Psoas muscle (tissue), 8 donors: ENCODE data around the gene MYCBP2. TPM values are rescaled to one million over a fixed set of nuclear protein-coding genes. Genes with fewer than 3 reads are reported as not detected.

ENCODE experiments used
- ATAC-seq, 4 donors: fragments of 200-7000 bp; cut with Tn5 transposase; one replicate each; pipeline ENCODE4 v1.9.1; 2020; ENCODE audit warnings: moderate library complexity in 3 of 4, mild to moderate bottlenecking in 2 of 4
- DNase-seq, 2 donors: peaks; one replicate each; pipeline ENCODE4 v3.0.0-alpha.2; 2020
- H3K27ac ChIP-seq: fragments of 200-600 bp; one replicate; pipeline ENCODE4 v1.8.0; 2022
- H3K27me3 ChIP-seq, 3 donors: fragments of 200-600 bp in 1 of 3; one replicate each; pipeline versions ENCODE4 v1.6.1 to v1.8.0; 2013 to 2022; ENCODE audit warnings: low read length in 2 of 3, mild to moderate bottlenecking in 2 of 3, moderate library complexity in 1 of 3; ENCODE audit not compliant: insufficient read depth in 3 of 3
- H3K36me3 ChIP-seq, 2 donors: fragments of 200-600 bp in 1 of 2; one replicate each; pipeline versions ENCODE4 v1.6.1 to v1.8.0; 2013 to 2022; ENCODE audit warnings: low read depth in 1 of 2, mild to moderate bottlenecking in 1 of 2, moderate library complexity in 1 of 2; ENCODE audit not compliant: insufficient read depth in 1 of 2
- H3K4me1 ChIP-seq: fragments of 200-600 bp; one replicate; pipeline ENCODE4 v1.8.0; 2022
- H3K4me3 ChIP-seq: fragments of 200-600 bp; one replicate; pipeline ENCODE4 v1.8.0; 2022; ENCODE audit warnings: mild to moderate bottlenecking
- H3K9me3 ChIP-seq: fragments of 200-600 bp; one replicate; pipeline ENCODE4 v1.8.0; 2022
- CTCF ChIP-seq: fragments of 200-600 bp; IDR thresholded peaks from one replicate; pipeline ENCODE4 v1.8.0; 2022; ENCODE audit warnings: antibody characterized with exemption
- WGBS, 3 donors: extraction: QIAGEN DNeasy Blood & Tissue Kit; methylation state at CpG; one replicate each; pipeline versions ENCODE4 v1.1.6 to v1.1.7; 2013; 5-methylcytosine and 5-hydroxymethylcytosine counted together
- intact Hi-C, 2 donors: fragments of 100-400 bp; cut with DNase I; formaldehyde crosslinking; loops; one replicate each; pipeline versions ENCODE4 v1.11.0 to v1.14.2; 2022
- polyA plus RNA-seq, 3 donors: library from polyadenylated mRNA; stranded (reverse); fragments of 200-250 nt; gene quantifications; one replicate each; pipeline ENCODE4 v1.2.3, GENCODE V29; 2013
- total RNA-seq, 4 donors: library from RNA; stranded (reverse); fragmentation: NEBNext Ultra II Directional in 2 of 4; extraction: Animal tissue kit (Norgen Biotek cat#: 25700) in 2 of 4; gene quantifications; one replicate each; pipeline versions ENCODE4 v1.2.1 to v1.2.4, GENCODE V29; 2021 to 2023
- donor health status: healthy with polysubstance abuse.
- donor health status: DM: no; HTN: no; CAD: no; lungs with moderate emphysema.
- donor health status: Bipolar disorder and iron deficiency.
- donor health status: healthy.
- donor health status: DM: yes; HTN: yes; CAD: no.
- donor health status: DM: no; HTN: no; CAD: no.
- donor health status: DM: no; HTN: no; CAD: no.
- donor health status: DM: yes; HTN: yes; CAD: no.

The MYCBP2 gene
- total and polyA plus RNA-seq, 7 donors: 10.8 to 49.5 (median 35.5) TPM

GRCh38 chr13:77300176-77301037 is 26.5 kb downstream of the MYCBP2 start:
- no peaks in the 10 kb centered on the region for H3K27me3 ChIP-seq
- ATAC-seq (no peak), DNase-seq (no peak)
- intact Hi-C loops: no loop called here
- WGBS, 3 donors: 86 to 91% (median 90%) methylated on average over 5 of the region's 5 CpGs
- no peak for TF ChIP-seq CTCF
- peaks cover 17% of the 10 kb centered on the region for H3K4me1 ChIP-seq
- no peak overlapping the region for H3K27ac ChIP-seq
- H3K36me3 ChIP-seq: peaks cover 0 to 6% of the 10 kb centered on the region in 2 donors
- H3K9me3 ChIP-seq: no peaks in the 10 kb centered on the region
- no peak overlapping the region for H3K4me3 ChIP-seq

- no peak for TF ChIP-seq CTCF
- 66 to 75% (median 70%) methylated on average over 1 of the region's 1 CpG for WGBS, 3 donors
- Histone ChIP-seq H3K27me3 (no peaks in the 10 kb centered on the region), H3K9me3 (no peaks in the 10 kb centered on the region), H3K36me3 (peaks cover 0 to 14% of the 10 kb centered on the region in 2 donors), H3K27ac (no peak overlapping the region), H3K4me1 (peaks cover 10% of the 10 kb centered on the region), H3K4me3 (no peak overlapping the region)
- intact Hi-C loops: no loop called here
- ATAC-seq (no peak), DNase-seq (no peak)
Measured at GRCh38 chr13:77299587-77299986, 27.3 kb downstream of the MYCBP2 start.

- no peak for TF ChIP-seq CTCF
- WGBS, 3 donors: 84 to 88% (median 88%) methylated on average over 3 of the region's 3 CpGs
- intact Hi-C loops: no loop called here
- Histone ChIP-seq H3K27ac (no peak overlapping the region), H3K4me3 (no peak overlapping the region), H3K27me3 (no peaks in the 10 kb centered on the region), H3K4me1 (peaks cover 10% of the 10 kb centered on the region), H3K9me3 (no peaks in the 10 kb centered on the region), H3K36me3 (peaks cover 0 to 23% of the 10 kb centered on the region in 2 donors)
- ATAC-seq (no peak), DNase-seq (no peak)
Measured at GRCh38 chr13:77298426-77298825, 28.5 kb downstream of the MYCBP2 start.

GRCh38 chr13:77291774-77292173 is 35.1 kb downstream of the MYCBP2 start:
- H3K9me3 ChIP-seq: peaks cover 12% of the 10 kb centered on the region
- H3K27ac ChIP-seq: no peak overlapping the region
- ATAC-seq (no peak), DNase-seq (no peak)
- no peak for TF ChIP-seq CTCF
- intact Hi-C loops: no loop called here
- WGBS, 3 donors: 61 to 70% (median 64%) methylated on average over 4 of the region's 4 CpGs
- no peaks in the 10 kb centered on the region for H3K4me1 ChIP-seq
- H3K36me3 ChIP-seq: peaks cover 0 to 66% of the 10 kb centered on the region in 2 donors
- no peaks in the 10 kb centered on the region for H3K27me3 ChIP-seq
- H3K4me3 ChIP-seq: no peak overlapping the region
